ENCODE results near the gene PARN.

PARN gene

GRCh38 chr16:14524979-14525378 is 105.1 kb downstream of the PARN start:
- no peak for DNase-seq

- no peak for DNase-seq
Observed at GRCh38 chr16:14523632-14524031, 106.4 kb downstream of the PARN start.

- DNase-seq: no peak
Observed at GRCh38 chr16:14522671-14523070, 107.4 kb downstream of the PARN start.

- DNase-seq: no peak
Observed at GRCh38 chr16:14520753-14521152, 109.3 kb downstream of the PARN start.

- DNase-seq: no peak
Observed at GRCh38 chr16:14514967-14515366, 115.1 kb downstream of the PARN start.

GRCh38 chr16:14513389-14514107 is 116.5 kb downstream of the PARN start:
- no peak for DNase-seq

- no peak for DNase-seq
Observed at GRCh38 chr16:14511800-14512135, 118.3 kb downstream of the PARN start.

GRCh38 chr16:14510939-14511799 is 118.9 kb downstream of the PARN start:
- no peak for DNase-seq

GRCh38 chr16:14510581-14510938 is 119.5 kb downstream of the PARN start:
- DNase-seq: no peak

- no peak for DNase-seq
Observed at GRCh38 chr16:14509675-14510132, 120.4 kb downstream of the PARN start.

GRCh38 chr16:14509055-14509454 is 121.0 kb downstream of the PARN start:
- no peak for DNase-seq

GRCh38 chr16:14505846-14506245 is 124.2 kb downstream of the PARN start:
- no peak for DNase-seq

GRCh38 chr16:14502932-14503741 is 126.9 kb downstream of the PARN start:
- no peak for DNase-seq

GRCh38 chr16:14502256-14502875 is 127.7 kb downstream of the PARN start:
- DNase-seq: no peak

GRCh38 chr16:14501331-14502255 is 128.5 kb downstream of the PARN start:
- DNase-seq: peak; percentile 30

GRCh38 chr16:14500791-14501190 is 129.3 kb downstream of the PARN start:
- no peak for DNase-seq

GRCh38 chr16:14499110-14499509 is 130.9 kb downstream of the PARN start:
- DNase-seq: no peak

GRCh38 chr16:14497245-14498082 is 132.6 kb downstream of the PARN start:
- DNase-seq: peak; percentile 15

- DNase-seq: no peak
Observed at GRCh38 chr16:14496786-14497185, 133.3 kb downstream of the PARN start.

- no peak for DNase-seq
Observed at GRCh38 chr16:14496047-14496770, 133.9 kb downstream of the PARN start.
